Panc1 (cell line): ENCODE measurements around the gene LDLRAD4.

Source experiments
- POLR2AphosphoS5 ChIP-seq: IDR thresholded peaks from 2 replicates; pipeline ENCODE4 v1.6.1; 2012; ENCODE audit warnings: mild to moderate bottlenecking, low read depth, low read length, moderate library complexity
- SIN3A ChIP-seq: IDR thresholded peaks from 2 replicates; pipeline ENCODE4 v1.6.1; 2012; ENCODE audit warnings: low read depth, mild to moderate bottlenecking, low read length, moderate library complexity, borderline replicate concordance; ENCODE audit not compliant: insufficient read depth
- TF ChIP-seq, protein P1 (sequence below): fragments of 450-650 bp; IDR thresholded peaks from 2 replicates; pipeline ENCODE4 v1.5.1; 2017; ENCODE audit warnings: mild to moderate bottlenecking
- TF ChIP-seq, protein P2 (sequence below), 2 experiments: IDR thresholded peaks; 2 replicates each; pipeline ENCODE4 v1.6.1; 2011 to 2012; ENCODE audit warnings: low read depth in 2 of 2, control low read depth in 1 of 2, low read length in 1 of 2, mild to moderate bottlenecking in 1 of 2, moderate library complexity in 1 of 2; ENCODE audit not compliant: insufficient read depth in 1 of 2

DNA sequence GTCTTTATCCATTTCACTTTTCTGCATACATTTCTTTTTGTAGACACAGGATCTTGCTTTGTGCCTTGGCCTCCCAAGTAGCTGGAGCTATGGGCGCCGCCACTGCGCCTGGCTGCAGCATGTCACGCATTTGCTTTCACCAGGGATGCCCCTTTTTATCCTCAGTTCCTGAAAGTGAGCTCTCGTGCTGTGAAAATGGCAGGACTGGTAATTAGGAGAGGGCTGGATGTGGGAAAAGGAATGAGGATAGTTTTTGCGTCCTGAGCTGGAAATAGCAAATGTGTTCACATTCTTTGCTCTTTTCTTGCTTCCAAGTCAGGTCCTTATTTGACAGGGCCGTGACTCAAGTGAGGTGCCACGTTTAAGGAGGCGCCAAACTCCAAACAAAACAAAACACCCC, 104.6 kb downstream of the LDLRAD4 start:
- TF ChIP-seq POLR2AphosphoS5 (no peak), SIN3A (no peak)
- TF ChIP-seq, protein P1, sequence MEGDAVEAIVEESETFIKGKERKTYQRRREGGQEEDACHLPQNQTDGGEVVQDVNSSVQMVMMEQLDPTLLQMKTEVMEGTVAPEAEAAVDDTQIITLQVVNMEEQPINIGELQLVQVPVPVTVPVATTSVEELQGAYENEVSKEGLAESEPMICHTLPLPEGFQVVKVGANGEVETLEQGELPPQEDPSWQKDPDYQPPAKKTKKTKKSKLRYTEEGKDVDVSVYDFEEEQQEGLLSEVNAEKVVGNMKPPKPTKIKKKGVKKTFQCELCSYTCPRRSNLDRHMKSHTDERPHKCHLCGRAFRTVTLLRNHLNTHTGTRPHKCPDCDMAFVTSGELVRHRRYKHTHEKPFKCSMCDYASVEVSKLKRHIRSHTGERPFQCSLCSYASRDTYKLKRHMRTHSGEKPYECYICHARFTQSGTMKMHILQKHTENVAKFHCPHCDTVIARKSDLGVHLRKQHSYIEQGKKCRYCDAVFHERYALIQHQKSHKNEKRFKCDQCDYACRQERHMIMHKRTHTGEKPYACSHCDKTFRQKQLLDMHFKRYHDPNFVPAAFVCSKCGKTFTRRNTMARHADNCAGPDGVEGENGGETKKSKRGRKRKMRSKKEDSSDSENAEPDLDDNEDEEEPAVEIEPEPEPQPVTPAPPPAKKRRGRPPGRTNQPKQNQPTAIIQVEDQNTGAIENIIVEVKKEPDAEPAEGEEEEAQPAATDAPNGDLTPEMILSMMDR = no peak
- TF ChIP-seq, protein P2, sequence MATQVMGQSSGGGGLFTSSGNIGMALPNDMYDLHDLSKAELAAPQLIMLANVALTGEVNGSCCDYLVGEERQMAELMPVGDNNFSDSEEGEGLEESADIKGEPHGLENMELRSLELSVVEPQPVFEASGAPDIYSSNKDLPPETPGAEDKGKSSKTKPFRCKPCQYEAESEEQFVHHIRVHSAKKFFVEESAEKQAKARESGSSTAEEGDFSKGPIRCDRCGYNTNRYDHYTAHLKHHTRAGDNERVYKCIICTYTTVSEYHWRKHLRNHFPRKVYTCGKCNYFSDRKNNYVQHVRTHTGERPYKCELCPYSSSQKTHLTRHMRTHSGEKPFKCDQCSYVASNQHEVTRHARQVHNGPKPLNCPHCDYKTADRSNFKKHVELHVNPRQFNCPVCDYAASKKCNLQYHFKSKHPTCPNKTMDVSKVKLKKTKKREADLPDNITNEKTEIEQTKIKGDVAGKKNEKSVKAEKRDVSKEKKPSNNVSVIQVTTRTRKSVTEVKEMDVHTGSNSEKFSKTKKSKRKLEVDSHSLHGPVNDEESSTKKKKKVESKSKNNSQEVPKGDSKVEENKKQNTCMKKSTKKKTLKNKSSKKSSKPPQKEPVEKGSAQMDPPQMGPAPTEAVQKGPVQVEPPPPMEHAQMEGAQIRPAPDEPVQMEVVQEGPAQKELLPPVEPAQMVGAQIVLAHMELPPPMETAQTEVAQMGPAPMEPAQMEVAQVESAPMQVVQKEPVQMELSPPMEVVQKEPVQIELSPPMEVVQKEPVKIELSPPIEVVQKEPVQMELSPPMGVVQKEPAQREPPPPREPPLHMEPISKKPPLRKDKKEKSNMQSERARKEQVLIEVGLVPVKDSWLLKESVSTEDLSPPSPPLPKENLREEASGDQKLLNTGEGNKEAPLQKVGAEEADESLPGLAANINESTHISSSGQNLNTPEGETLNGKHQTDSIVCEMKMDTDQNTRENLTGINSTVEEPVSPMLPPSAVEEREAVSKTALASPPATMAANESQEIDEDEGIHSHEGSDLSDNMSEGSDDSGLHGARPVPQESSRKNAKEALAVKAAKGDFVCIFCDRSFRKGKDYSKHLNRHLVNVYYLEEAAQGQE (IDR thresholded peaks at IDR 0.05; ENCODE audit: insufficient read depth in 1 of 2, low read depth in 2 of 2, low read length in 1 of 2) = no peak
